SK-N-SH (cell line): ENCODE data around the gene YY1. TPM values are rescaled to one million over a fixed set of nuclear protein-coding genes. Genes with fewer than 3 reads are reported as not detected.

Experiments used
- CTCF ChIA-PET: fragments of 300-600, 350-600 bp; formaldehyde crosslinking; extraction: SDS; loops from one replicate; lab custom pipeline; 2021; lab: Yijun Ruan, JAX
- POLR2A ChIA-PET: fragments of 350-600 bp; sonication (Branson Sonifier 250); formaldehyde crosslinking; extraction: SDS; loops from one replicate; lab custom pipeline; 2020; ENCODE audit warnings: antibody characterized with exemption, inconsistent platforms; lab: Yijun Ruan, JAX
- DNase-seq: peaks from one replicate; pipeline ENCODE4 v3.0.0; 2012
- H2AFZ ChIP-seq: fragments of 200-600 bp; sonication (generic); 2 replicates; pipeline ENCODE4 v1.8.1; 2016; ENCODE audit warnings: antibody characterized with exemption, mild to moderate bottlenecking, low read depth
- H3F3A ChIP-seq: fragments of 200-600 bp; sonication (generic); replicated peaks from 2 replicates; pipeline ENCODE3; 2016; ENCODE audit warnings: antibody characterized with exemption, mild to moderate bottlenecking; ENCODE audit not compliant: insufficient read depth
- H3K27ac ChIP-seq, 2 experiments: fragments of 200-500 bp in 1 of 2; fragments of 200-600 bp in 1 of 2; sonication (Bioruptor generic) in 1 of 2; sonication (generic), shearing (Covaris generic) in 1 of 2; 2 replicates each; pipeline versions ENCODE4 v1.5.1 to v1.6.1; 2014 to 2016; ENCODE audit warnings: low read depth in 2 of 2, inconsistent platforms in 1 of 2, low read length in 1 of 2, mild to moderate bottlenecking in 1 of 2, mixed read lengths in 1 of 2
- H3K27me3 ChIP-seq: fragments of 200-600 bp; sonication (generic), shearing (Covaris generic); 2 replicates; pipeline ENCODE4 v1.6.1; 2016; ENCODE audit warnings: mixed run types; ENCODE audit not compliant: insufficient read depth
- H3K36me3 ChIP-seq, 2 experiments: fragments of 200-500 bp in 1 of 2; fragments of 200-600 bp in 1 of 2; sonication (Bioruptor generic) in 1 of 2; sonication (generic) in 1 of 2; replicated peaks in 1 of 2; 2 replicates each; pipeline versions ENCODE3 to v1.5.1; 2014 to 2016; ENCODE audit warnings: low read length in 1 of 2, mild to moderate bottlenecking in 1 of 2; ENCODE audit not compliant: insufficient read depth in 2 of 2, control insufficient read depth in 1 of 2
- H3K4me1 ChIP-seq, 2 experiments: fragments of 200-500 bp in 1 of 2; fragments of 200-600 bp in 1 of 2; sonication (Bioruptor generic) in 1 of 2; sonication (generic), shearing (Covaris generic) in 1 of 2; 2 replicates each; pipeline versions ENCODE4 v1.5.1 to v1.6.1; 2014 to 2016; ENCODE audit warnings: low read depth in 1 of 2, low read length in 1 of 2, mixed run types in 1 of 2; ENCODE audit not compliant: insufficient read depth in 2 of 2, control insufficient read depth in 1 of 2
- H3K4me2 ChIP-seq: fragments of 200-600 bp; sonication (generic), shearing (Covaris generic); 2 replicates; pipeline ENCODE4 v1.6.1; 2017; ENCODE audit warnings: mixed run types
- H3K4me3 ChIP-seq, 2 experiments: fragments of 200-500 bp in 1 of 2; fragments of 200-600 bp in 1 of 2; sonication (Bioruptor generic) in 1 of 2; sonication (generic), shearing (Covaris generic) in 1 of 2; 2 replicates each; pipeline versions ENCODE4 v1.5.1 to v1.8.1; 2014 to 2016; ENCODE audit warnings: low read depth in 2 of 2, inconsistent platforms in 1 of 2, low read length in 1 of 2, mild to moderate bottlenecking in 1 of 2, mixed read lengths in 1 of 2, moderate library complexity in 1 of 2
- H3K79me2 ChIP-seq: fragments of 200-600 bp; sonication (generic); 2 replicates; pipeline ENCODE4 v1.8.1; 2017; ENCODE audit warnings: mild to moderate bottlenecking; ENCODE audit not compliant: insufficient read depth
- H3K9ac ChIP-seq: fragments of 200-600 bp; sonication (generic); 2 replicates; pipeline ENCODE4 v1.6.1; 2017; ENCODE audit warnings: mixed run types
- H3K9me2 ChIP-seq: fragments of 200-600 bp; sonication (generic); 2 replicates; pipeline ENCODE4 v1.6.1; 2017; ENCODE audit warnings: mixed run types
- H3K9me3 ChIP-seq: fragments of 200-600 bp; sonication (generic); 2 replicates; pipeline ENCODE4 v1.6.1; 2017; ENCODE audit warnings: mixed run types, mild to moderate bottlenecking, moderate library complexity
- H4K20me1 ChIP-seq: fragments of 200-600 bp; sonication (generic); 2 replicates; pipeline ENCODE4 v1.6.1; 2017; ENCODE audit warnings: mild to moderate bottlenecking, mixed run types; ENCODE audit not compliant: insufficient read depth
- CHD2 ChIP-seq: fragments of 150-350 bp; IDR thresholded peaks from 2 replicates; pipeline ENCODE4 v1.6.1; 2018; ENCODE audit warnings: low read length; ENCODE audit not compliant: partially characterized antibody
- CTCF ChIP-seq: fragments of 200-600 bp; sonication (generic); IDR thresholded peaks from 2 replicates; pipeline ENCODE4 v1.6.1; 2017; ENCODE audit warnings: antibody characterized with exemption, mild to moderate bottlenecking, moderate library complexity
- ELF1 ChIP-seq: IDR thresholded peaks from 2 replicates; pipeline ENCODE4 v1.4.0; 2012
- EZH2phosphoT487 ChIP-seq: fragments of 200-600 bp; sonication (generic); IDR thresholded peaks from 2 replicates; pipeline ENCODE4 v1.6.1; 2017; ENCODE audit warnings: low read depth, mixed run types, mild to moderate bottlenecking, antibody characterized with exemption, moderate library complexity, borderline replicate concordance
- FOXJ3 ChIP-seq: sonication (generic); formaldehyde crosslinking; IDR thresholded peaks from 2 replicates; pipeline ENCODE4 v1.5.1; 2020; ENCODE audit warnings: mild to moderate bottlenecking, missing genetic modification reagents
- FOXM1 ChIP-seq: IDR thresholded peaks from 2 replicates; pipeline ENCODE4 v1.4.0; 2012; ENCODE audit warnings: low read depth, mild to moderate bottlenecking
- IRF3 ChIP-seq: fragments of 150-350 bp; IDR thresholded peaks from 2 replicates; pipeline ENCODE4 v1.6.1; 2016; ENCODE audit warnings: mild to moderate bottlenecking, low read depth, low read length
- MAX ChIP-seq: IDR thresholded peaks from 2 replicates; pipeline ENCODE4 v1.4.0; 2012; ENCODE audit warnings: low read depth
- MEF2A ChIP-seq: IDR thresholded peaks from 2 replicates; pipeline ENCODE4 v1.4.0; 2012; ENCODE audit warnings: low read depth, borderline replicate concordance
- NRF1 ChIP-seq: IDR thresholded peaks from 2 replicates; pipeline ENCODE4 v1.6.1; 2012; ENCODE audit warnings: low read depth, mild to moderate bottlenecking, low read length
- POLR2AphosphoS5 ChIP-seq: IDR thresholded peaks from 2 replicates; pipeline ENCODE4 v1.6.1; 2012; ENCODE audit warnings: low read depth, low read length
- RAD21 ChIP-seq: IDR thresholded peaks from 2 replicates; pipeline ENCODE4 v1.6.1; 2012; ENCODE audit warnings: mild to moderate bottlenecking, low read length
- RXRA ChIP-seq: IDR thresholded peaks from 2 replicates; pipeline ENCODE4 v1.4.0; 2012; ENCODE audit warnings: low read depth, mild to moderate bottlenecking, borderline replicate concordance
- SIN3A ChIP-seq: IDR thresholded peaks from 2 replicates; pipeline ENCODE4 v1.6.1; 2012; ENCODE audit warnings: low read depth, mild to moderate bottlenecking, low read length, moderate library complexity, borderline replicate concordance
- TAF1 ChIP-seq: IDR thresholded peaks from 2 replicates; pipeline ENCODE4 v1.6.1; 2012; ENCODE audit warnings: low read depth, mild to moderate bottlenecking, low read length, moderate library complexity, borderline replicate concordance
- TEAD4 ChIP-seq: IDR thresholded peaks from 2 replicates; pipeline ENCODE4 v1.4.0; 2012; ENCODE audit warnings: mild to moderate bottlenecking, borderline replicate concordance; ENCODE audit not compliant: insufficient read depth
- USF2 ChIP-seq: fragments of 150-350 bp; IDR thresholded peaks from 2 replicates; pipeline ENCODE4 v1.6.1; 2017; ENCODE audit warnings: antibody characterized with exemption, low read length, low read depth, borderline replicate concordance
- YY1 ChIP-seq: IDR thresholded peaks from 2 replicates; pipeline ENCODE4 v1.4.0; 2012; ENCODE audit warnings: low read depth, mild to moderate bottlenecking
- WGBS: methylation state at CpG from one replicate; pipeline ENCODE4 v1.1.6; 2017; ENCODE audit warnings: low lambda C conversion rate; 5-methylcytosine and 5-hydroxymethylcytosine counted together
- polyA plus RNA-seq, 3 experiments: library from polyadenylated mRNA; depleted of rRNA; stranded (reverse); fragments of >200 nt; gene quantifications; 2 replicates each; pipeline ENCODE4 v1.2.3, GENCODE V29; 2012
- TF ChIP-seq, protein P1 (sequence below): IDR thresholded peaks from 2 replicates; pipeline ENCODE4 v1.4.0; 2012; ENCODE audit warnings: low read depth, borderline replicate concordance
- TF ChIP-seq, protein P2 (sequence below): IDR thresholded peaks from 2 replicates; pipeline ENCODE4; 2012

Gene YY1
- polyA plus RNA-seq, 1 of the 3 experiments (the other 2 are of a cell fraction) = 18.1 TPM

DNA sequence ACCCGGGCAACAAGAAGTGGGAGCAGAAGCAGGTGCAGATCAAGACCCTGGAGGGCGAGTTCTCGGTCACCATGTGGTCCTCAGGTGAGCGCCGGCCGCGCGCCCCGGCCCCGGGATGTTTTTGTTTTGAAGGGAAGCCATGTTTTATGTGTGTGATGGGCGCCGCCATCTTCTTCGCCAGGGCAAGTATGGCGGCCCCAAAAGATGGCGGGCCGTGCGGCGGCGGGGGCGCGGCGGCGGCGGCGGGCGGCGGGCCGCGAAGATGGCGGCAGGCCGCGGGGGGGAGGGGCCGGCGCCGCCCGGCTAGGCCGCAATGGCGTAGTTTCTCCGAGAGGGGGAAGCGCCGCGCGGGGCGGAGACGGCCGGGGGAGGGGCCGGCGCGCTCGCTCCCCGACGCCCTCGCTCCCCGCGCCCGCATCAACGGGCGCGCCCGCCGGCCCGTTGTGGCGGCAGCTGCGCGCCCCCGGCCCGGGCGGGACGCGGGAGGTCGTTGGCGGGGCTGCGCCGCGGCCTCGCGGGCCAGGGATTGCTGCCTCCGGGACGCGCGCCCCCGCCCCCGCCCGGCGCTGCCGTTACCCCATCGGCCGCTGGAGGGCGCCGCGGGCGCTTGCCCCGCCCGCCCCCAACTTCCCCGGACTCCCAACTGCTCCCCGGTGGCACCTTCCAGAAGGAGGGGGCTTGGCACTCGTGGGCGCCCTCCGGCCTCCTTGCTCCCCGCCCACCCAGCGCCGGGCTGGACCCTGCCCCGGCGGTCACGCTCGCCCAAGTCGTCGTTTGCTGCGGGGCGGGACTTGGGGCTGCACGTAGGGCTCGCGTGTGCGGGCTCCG lies 1.1 kb downstream of the YY1 start:
- Histone ChIP-seq H3F3A (peaks cover 9% of the 10 kb centered on the region), H3K4me2 (peak overlapping the region; percentile 96), H3K36me3 (peaks cover 0 to 5% of the 10 kb centered on the region in 2 experiments), H4K20me1 (peaks cover 73% of the 10 kb centered on the region), H3K27me3 (no peaks in the 10 kb centered on the region), H3K79me2 (peaks cover 87% of the 10 kb centered on the region), H2AFZ (no peak overlapping the region), H3K4me3 (peak overlapping the region; percentile 92 to 94), H3K9me2 (no peaks in the 10 kb centered on the region), H3K27ac (peak overlapping the region; percentile 83 to 87), H3K4me1 (peaks cover 7 to 14% of the 10 kb centered on the region in 2 experiments), H3K9ac (peak overlapping the region; percentile 87), H3K9me3 (no peaks in the 10 kb centered on the region)
- ChIA-PET POLR2A (interaction anchor here (0.6 kb wide), 1 partner anchor 69 kb away, joined by 3 read pairs; no protein-coding TSS in a partner anchor), CTCF (interaction anchor here (0.7 to 4.1 kb wide), 12 partner anchors 11 to 399 kb away, joined by 3 to 14 read pairs (median 4); no protein-coding TSS in a partner anchor)
- peak; percentile 92 for DNase-seq
- 0% methylated on average over 19 of the region's 115 CpGs for WGBS
- TF ChIP-seq CTCF (peak; percentile 63), CHD2 (peak; percentile 36), SIN3A (no peak; the same call in 1 of the 2 replicates), TAF1 (peak; percentile 74), RAD21 (0 out of 2 replicates have a peak, but pooled peaks have one; percentile 1), IRF3 (no peak), RXRA (no peak), FOXJ3 (CRISPR knock-in tag) (no peak), USF2 (no peak), MAX (peak; percentile 87), YY1 (peak; percentile 94), ELF1 (no peak), MEF2A (peak; percentile 4; the same call in 1 of the 2 replicates), TEAD4 (no peak), EZH2phosphoT487 (no peak), FOXM1 (no peak), NRF1 (0 out of 2 replicates have a peak, but pooled peaks have one; percentile 8), POLR2AphosphoS5 (no peak)
- TF ChIP-seq, protein P1, sequence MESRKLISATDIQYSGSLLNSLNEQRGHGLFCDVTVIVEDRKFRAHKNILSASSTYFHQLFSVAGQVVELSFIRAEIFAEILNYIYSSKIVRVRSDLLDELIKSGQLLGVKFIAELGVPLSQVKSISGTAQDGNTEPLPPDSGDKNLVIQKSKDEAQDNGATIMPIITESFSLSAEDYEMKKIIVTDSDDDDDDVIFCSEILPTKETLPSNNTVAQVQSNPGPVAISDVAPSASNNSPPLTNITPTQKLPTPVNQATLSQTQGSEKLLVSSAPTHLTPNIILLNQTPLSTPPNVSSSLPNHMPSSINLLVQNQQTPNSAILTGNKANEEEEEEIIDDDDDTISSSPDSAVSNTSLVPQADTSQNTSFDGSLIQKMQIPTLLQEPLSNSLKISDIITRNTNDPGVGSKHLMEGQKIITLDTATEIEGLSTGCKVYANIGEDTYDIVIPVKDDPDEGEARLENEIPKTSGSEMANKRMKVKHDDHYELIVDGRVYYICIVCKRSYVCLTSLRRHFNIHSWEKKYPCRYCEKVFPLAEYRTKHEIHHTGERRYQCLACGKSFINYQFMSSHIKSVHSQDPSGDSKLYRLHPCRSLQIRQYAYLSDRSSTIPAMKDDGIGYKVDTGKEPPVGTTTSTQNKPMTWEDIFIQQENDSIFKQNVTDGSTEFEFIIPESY = 0 out of 2 replicates have a peak, but pooled peaks have one; percentile 16
- TF ChIP-seq, protein P2, sequence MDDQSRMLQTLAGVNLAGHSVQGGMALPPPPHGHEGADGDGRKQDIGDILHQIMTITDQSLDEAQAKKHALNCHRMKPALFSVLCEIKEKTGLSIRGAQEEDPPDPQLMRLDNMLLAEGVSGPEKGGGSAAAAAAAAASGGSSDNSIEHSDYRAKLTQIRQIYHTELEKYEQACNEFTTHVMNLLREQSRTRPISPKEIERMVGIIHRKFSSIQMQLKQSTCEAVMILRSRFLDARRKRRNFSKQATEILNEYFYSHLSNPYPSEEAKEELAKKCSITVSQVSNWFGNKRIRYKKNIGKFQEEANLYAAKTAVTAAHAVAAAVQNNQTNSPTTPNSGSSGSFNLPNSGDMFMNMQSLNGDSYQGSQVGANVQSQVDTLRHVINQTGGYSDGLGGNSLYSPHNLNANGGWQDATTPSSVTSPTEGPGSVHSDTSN = no peak
